GM23248 (cell line): ENCODE results near the gene RSPH9. TPM values are rescaled to one million over a fixed set of nuclear protein-coding genes. Genes with fewer than 3 reads are reported as not detected.
"Not testable (repeated sequence)": the region's sequence is repeated elsewhere in the genome, so short reads cannot be mapped to it uniquely, and the experiment has no call there.

Experiments
- DNase-seq: peaks from one replicate; pipeline ENCODE4 v3.0.0-alpha.2; 2015
- H2AFZ ChIP-seq: fragments of 200-600 bp; sonication (generic); 2 replicates; pipeline ENCODE4 v1.6.1; 2016; ENCODE audit warnings: antibody characterized with exemption
- H3F3A ChIP-seq: fragments of 200-600 bp; sonication (generic); 2 replicates; pipeline ENCODE4 v1.6.1; 2016; ENCODE audit warnings: mild to moderate bottlenecking, antibody characterized with exemption, mixed run types; ENCODE audit not compliant: insufficient read depth
- H3K27ac ChIP-seq: fragments of 200-600 bp; sonication (generic); 2 replicates; pipeline ENCODE4 v1.5.1; 2016; ENCODE audit warnings: mild to moderate bottlenecking
- H3K27me3 ChIP-seq: fragments of 200-600 bp; sonication (generic); replicated peaks from 2 replicates; pipeline ENCODE4 v1.6.1; 2016; ENCODE audit warnings: mild to moderate bottlenecking; ENCODE audit not compliant: insufficient read depth
- H3K36me3 ChIP-seq: fragments of 200-600 bp; sonication (generic); 2 replicates; pipeline ENCODE4 v1.6.1; 2016; ENCODE audit warnings: low read depth, mild to moderate bottlenecking
- H3K4me1 ChIP-seq: fragments of 200-600 bp; sonication (generic); 2 replicates; pipeline ENCODE4 v1.6.1; 2016; ENCODE audit warnings: mild to moderate bottlenecking; ENCODE audit not compliant: insufficient read depth
- H3K4me2 ChIP-seq: fragments of 200-600 bp; sonication (generic); one replicate; pipeline ENCODE4 v1.6.1; 2016; ENCODE audit warnings: mild to moderate bottlenecking; ENCODE audit not compliant: unreplicated experiment
- H3K4me3 ChIP-seq: fragments of 200-600 bp; sonication (generic); 2 replicates; pipeline ENCODE4 v1.5.1; 2016; ENCODE audit warnings: mild to moderate bottlenecking
- H3K79me2 ChIP-seq: fragments of 200-600 bp; sonication (generic); 2 replicates; pipeline ENCODE4 v1.6.1; 2016; ENCODE audit warnings: mild to moderate bottlenecking; ENCODE audit not compliant: insufficient read depth
- H3K9ac ChIP-seq: fragments of 200-600 bp; sonication (generic); 2 replicates; pipeline ENCODE4 v1.6.1; 2016; ENCODE audit warnings: mild to moderate bottlenecking
- H3K9me2 ChIP-seq: fragments of 200-600 bp; sonication (generic); 2 replicates; pipeline ENCODE4 v1.6.1; 2016; ENCODE audit warnings: mixed run types, mild to moderate bottlenecking, moderate library complexity; ENCODE audit not compliant: insufficient read depth
- H3K9me3 ChIP-seq: fragments of 200-600 bp; sonication (generic); one replicate; pipeline ENCODE4 v1.6.1; 2017; ENCODE audit warnings: low read depth
- H4K20me1 ChIP-seq: fragments of 200-600 bp; sonication (generic); 2 replicates; pipeline ENCODE4 v1.6.0; 2016; ENCODE audit not compliant: insufficient read depth
- EZH2 ChIP-seq: fragments of 200-600 bp; sonication (generic); IDR thresholded peaks from 2 replicates; pipeline ENCODE4 v1.6.1; 2018; ENCODE audit warnings: antibody characterized with exemption, mild to moderate bottlenecking; ENCODE audit not compliant: insufficient read depth, poor library complexity, severe bottlenecking
- EZH2phosphoT487 ChIP-seq: fragments of 200-600 bp; sonication (generic); IDR thresholded peaks from 2 replicates; pipeline ENCODE4 v1.6.1; 2018; ENCODE audit warnings: antibody characterized with exemption, moderate library complexity, mild to moderate bottlenecking, low read depth; ENCODE audit not compliant: insufficient read depth
- WGBS, 2 experiments: methylation state at CpG; one replicate each; pipeline ENCODE4 v1.1.6; 2015 to 2017; ENCODE audit warnings: low lambda C conversion rate in 2 of 2, low coverage in 1 of 2; ENCODE audit errors: missing lambda C conversion rate in 2 of 2; 5-methylcytosine and 5-hydroxymethylcytosine counted together
- in situ Hi-C: fragments of 300-500 bp; cut with MboI; formaldehyde crosslinking; loops from 2 replicates; pipeline ENCODE4 v1.15.0; 2020
- polyA plus RNA-seq: library from polyadenylated mRNA; unstranded; fragments of >200 nt; fragmentation: Nextera tagmentation; extraction: Ambion mirVana; gene quantifications from 2 replicates; pipeline ENCODE4 v1.2.1, GENCODE V29; 2016
- total RNA-seq: library from RNA; depleted of rRNA; stranded (reverse); fragments of >200 nt; shearing (Covaris generic); gene quantifications from 2 replicates; pipeline ENCODE4 v1.2.3, GENCODE V29; 2014

Gene RSPH9
- total and polyA plus RNA-seq, 2 experiments from 2014 or later: 0.11 to 1.3 TPM

DNA sequence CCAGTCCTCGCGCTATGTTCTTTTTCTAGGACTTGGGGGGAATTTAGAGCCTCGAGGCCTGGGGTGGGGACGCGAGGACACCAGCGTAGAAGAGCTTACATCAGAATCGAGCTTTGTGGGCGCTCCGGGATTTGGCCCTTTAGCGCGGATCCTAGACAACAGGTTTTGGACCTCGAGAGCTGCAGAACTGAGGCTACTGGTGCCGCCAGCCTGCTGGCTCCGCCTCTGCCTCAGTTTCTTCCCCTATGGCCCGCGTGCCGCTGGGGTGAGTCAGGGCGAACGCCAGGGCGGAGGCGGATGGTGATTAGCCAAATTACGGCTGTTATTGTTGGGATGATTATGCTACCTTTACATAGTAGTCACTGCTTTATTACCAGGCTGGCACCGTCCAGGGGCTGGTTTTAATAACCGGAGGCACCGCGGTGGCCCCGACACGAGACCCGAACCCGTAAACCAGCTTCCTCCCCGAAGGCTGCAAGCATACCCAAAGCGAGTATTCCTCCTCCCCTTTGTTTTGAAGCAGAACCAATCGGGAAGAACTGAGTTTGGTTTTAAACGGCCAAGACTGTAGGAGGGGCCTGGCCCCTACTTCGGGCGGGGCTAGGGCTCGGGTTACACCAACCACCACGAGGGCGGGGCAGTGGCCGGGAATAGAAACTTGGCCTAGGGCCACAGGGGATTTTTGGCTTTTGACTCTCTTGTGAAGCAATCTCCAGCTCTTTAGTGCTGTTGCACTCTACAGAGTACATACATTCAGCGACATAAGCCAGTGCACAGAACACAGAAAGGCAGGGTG lies 15.1 kb upstream of the RSPH9 start:
- WGBS, 2 experiments: 1% methylated on average over 40 to 41 of the region's 41 CpGs
- H3K9me2 ChIP-seq: no peaks in the 10 kb centered on the region
- peak; percentile 98 for DNase-seq
- in situ Hi-C loops: no loop called here
- peak overlapping the region; percentile 100 for H3K4me3 ChIP-seq
- peaks cover 43% of the 10 kb centered on the region for H3K79me2 ChIP-seq
- peaks cover 21% of the 10 kb centered on the region for H3K4me1 ChIP-seq
- peaks cover 17% of the 10 kb centered on the region for H3F3A ChIP-seq
- peak overlapping the region; percentile 93 for H3K27ac ChIP-seq
- H3K27me3 ChIP-seq: no peaks in the 10 kb centered on the region
- peak overlapping the region; percentile 85 for H2AFZ ChIP-seq
- H3K9me3 ChIP-seq: no peaks in the 10 kb centered on the region
- no peak for TF ChIP-seq EZH2
- no peak for TF ChIP-seq EZH2phosphoT487
- peaks cover 21% of the 10 kb centered on the region for H3K36me3 ChIP-seq
- peak overlapping the region; percentile 93 for H3K4me2 ChIP-seq
- no peaks in the 10 kb centered on the region for H4K20me1 ChIP-seq
- peak overlapping the region; percentile 98 for H3K9ac ChIP-seq

DNA sequence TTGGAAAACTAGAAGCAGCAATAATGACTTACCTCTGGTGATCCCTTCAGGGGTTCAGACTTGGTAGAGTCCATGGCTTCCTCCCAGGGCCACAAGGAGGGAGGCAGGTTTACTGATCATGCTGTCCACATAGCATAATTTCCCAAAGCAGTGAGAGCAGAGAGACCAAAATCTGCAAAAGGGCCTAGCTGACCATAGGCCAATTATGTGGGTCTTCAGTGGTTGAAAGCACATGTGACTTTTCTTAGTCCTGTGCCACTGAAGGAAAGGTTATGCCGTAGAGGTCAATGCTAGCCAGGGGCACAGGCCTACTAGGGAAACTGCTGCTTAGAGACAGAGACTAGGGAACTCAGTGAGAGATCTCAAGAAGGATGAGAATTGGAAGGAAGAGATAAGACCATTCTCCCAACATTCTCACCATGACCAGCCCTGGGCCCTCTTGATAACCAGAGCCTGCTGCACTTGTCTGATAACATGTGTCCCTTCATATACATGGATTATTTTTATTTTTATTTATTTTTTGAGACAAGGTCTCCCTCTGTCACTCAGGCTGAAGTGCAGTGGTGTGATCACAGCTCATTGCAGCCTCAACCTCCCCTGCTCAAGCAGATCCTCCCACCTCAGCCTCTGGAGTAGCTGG lies 13.7 kb upstream of the RSPH9 start:
- TF ChIP-seq EZH2: no peak
- TF ChIP-seq EZH2phosphoT487: no peak
- H4K20me1 ChIP-seq: no peaks in the 10 kb centered on the region
- H3K9me2 ChIP-seq: no peaks in the 10 kb centered on the region
- peaks cover 7% of the 10 kb centered on the region; the same call in 1 of the 2 replicates for H3K36me3 ChIP-seq
- no peaks in the 10 kb centered on the region for H3K27me3 ChIP-seq
- no peak overlapping the region for H3K27ac ChIP-seq
- DNase-seq: no peak
- H3K79me2 ChIP-seq: peaks cover 33% of the 10 kb centered on the region
- WGBS, 2 experiments: 64 to 72% methylated on average over 1 of the region's 1 CpG
- in situ Hi-C loops: no loop called here
- H3F3A ChIP-seq: peaks cover 17% of the 10 kb centered on the region
- H3K4me3 ChIP-seq: no peak overlapping the region
- H3K9me3 ChIP-seq: no peaks in the 10 kb centered on the region
- H3K4me1 ChIP-seq: peaks cover 21% of the 10 kb centered on the region
- no peak overlapping the region for H3K9ac ChIP-seq
- H3K4me2 ChIP-seq: no peak overlapping the region
- H2AFZ ChIP-seq: no peak overlapping the region

DNA sequence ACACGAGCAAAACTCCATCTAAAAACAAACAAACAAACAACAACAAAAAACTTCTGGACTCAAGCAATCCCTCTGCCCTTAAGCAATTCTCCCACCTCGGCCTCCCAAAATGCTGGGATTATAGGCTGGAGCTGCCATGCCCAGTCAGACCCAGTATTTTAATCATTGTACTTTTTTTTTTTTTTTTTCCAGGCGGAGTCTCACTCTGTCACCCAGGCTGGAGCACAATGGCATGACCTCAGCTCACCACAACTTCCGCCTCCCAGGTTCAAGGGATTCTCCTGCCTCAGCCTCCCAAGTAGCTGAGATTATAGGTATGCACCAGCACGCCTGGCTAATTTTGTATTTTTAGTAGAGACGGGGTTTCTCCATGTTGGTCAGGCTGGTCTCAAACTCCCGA lies 11.8 kb upstream of the RSPH9 start:
- peaks cover 33% of the 10 kb centered on the region for H3K79me2 ChIP-seq
- in situ Hi-C loops: not testable (repeated sequence)
- peaks cover 12% of the 10 kb centered on the region for H3F3A ChIP-seq

DNA sequence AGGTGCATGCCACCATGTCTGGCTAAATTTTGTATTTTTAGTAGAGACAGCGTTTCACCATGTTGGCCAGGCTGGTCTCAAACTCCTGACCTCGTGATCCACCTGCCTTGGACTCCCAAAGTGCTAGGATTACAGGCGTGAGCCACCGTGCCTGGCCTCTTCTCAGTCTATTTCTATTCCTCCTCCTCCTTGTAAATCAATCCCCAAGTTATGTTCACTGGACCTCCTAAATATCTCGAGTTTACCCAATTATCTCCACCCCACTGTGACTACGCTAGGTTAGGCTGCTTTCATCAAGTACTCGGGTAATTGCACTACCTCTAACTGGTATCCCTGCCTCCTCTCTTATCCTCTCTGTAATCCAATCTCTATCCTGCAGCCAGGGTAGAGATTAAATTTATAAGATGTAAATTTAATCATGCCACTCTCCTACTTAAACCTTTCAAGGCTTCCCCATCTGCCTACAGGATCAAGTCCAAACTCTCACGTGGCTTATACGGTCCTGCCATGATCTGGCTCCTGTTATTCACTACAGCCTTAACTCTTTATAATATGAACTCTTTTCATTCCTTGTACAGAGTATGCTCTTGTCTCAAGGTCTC lies 10.0 kb upstream of the RSPH9 start:
- TF ChIP-seq EZH2 (no peak), EZH2phosphoT487 (no peak)
- Histone ChIP-seq H2AFZ (peak overlapping the region; percentile 93), H3K9me2 (no peaks in the 10 kb centered on the region), H3K9ac (no peak overlapping the region), H4K20me1 (no peaks in the 10 kb centered on the region), H3K27ac (no peak overlapping the region), H3K4me1 (peaks cover 16% of the 10 kb centered on the region), H3K4me2 (no peak overlapping the region), H3K36me3 (peaks cover 19% of the 10 kb centered on the region; the same call in 1 of the 2 replicates), H3K4me3 (no peak overlapping the region), H3K79me2 (peaks cover 42% of the 10 kb centered on the region), H3F3A (peaks cover 12% of the 10 kb centered on the region), H3K27me3 (no peaks in the 10 kb centered on the region), H3K9me3 (no peaks in the 10 kb centered on the region)
- in situ Hi-C loops: no loop called here
- WGBS, 2 experiments: 67 to 71% methylated on average over 9 of the region's 9 CpGs
- no peak for DNase-seq

More for the DNA sequence above, 11.8 kb upstream of the RSPH9 start:
- H3K27ac ChIP-seq, H3K9me3 ChIP-seq, H3K27me3 ChIP-seq, H2AFZ ChIP-seq, H3K9ac ChIP-seq, H3K4me2 ChIP-seq, H3K4me3 ChIP-seq, DNase-seq, H3K36me3 ChIP-seq, H3K9me2 ChIP-seq, H4K20me1 ChIP-seq: not testable (repeated sequence)
- 85% methylated on average over 7 of the region's 7 CpGs for WGBS, 2 experiments
- H3K4me1 ChIP-seq: peaks cover 16% of the 10 kb centered on the region
